Measurements from ENCODE around the gene FER.

Gene FER

DNA sequence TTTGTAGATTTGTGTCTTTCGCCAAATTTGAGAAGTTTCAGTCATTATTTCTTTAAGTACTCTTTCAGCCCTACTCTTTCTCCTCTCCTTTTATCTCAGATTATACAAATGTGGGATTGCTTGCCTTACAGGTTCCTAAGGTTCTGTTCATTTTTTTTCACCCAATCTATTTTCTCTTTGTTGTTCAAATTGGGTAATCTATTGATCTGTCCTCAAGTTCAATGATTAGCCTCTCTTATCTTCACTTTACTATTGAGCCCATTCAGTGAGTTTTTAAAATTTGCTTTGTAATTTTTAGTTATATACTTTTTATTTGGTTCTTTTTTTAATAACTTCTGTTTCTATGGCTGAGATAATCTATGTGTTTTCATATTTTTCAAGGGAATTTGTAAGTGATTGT is 282.1 kb downstream of the FER start:
- TF ChIP-seq CTCF (IDR thresholded peaks at IDR 0.05; ENCODE audit: borderline replicate concordance, extremely low read depth, low read length, poor library complexity, severe bottlenecking) = no peak
- TF ChIP-seq EZH2 (IDR thresholded peaks at IDR 0.05; ENCODE audit: borderline replicate concordance, low read depth, low read length, severe bottlenecking) = no peak
- ATAC-seq (ENCODE audit: insufficient read depth, low read depth) = no peak
- Histone ChIP-seq H3K9me3 (ENCODE audit: insufficient read depth, low read length, severe bottlenecking) (no peaks in the 10 kb centered on the region), H3K79me2 (ENCODE audit: insufficient read depth, low read length) (no peaks in the 10 kb centered on the region), H3K27ac (ENCODE audit: low read length) (no peak overlapping the region), H3K4me3 (ENCODE audit: low read depth in 1 of 2, low read length in 2 of 2) (no peak overlapping the region), H4K20me1 (ENCODE audit: insufficient read depth, low read length) (0 out of 2 replicates have a peak, but pooled peaks cover 2% of the 10 kb centered on the region), H2AFZ (ENCODE audit: low read depth, low read length) (no peak overlapping the region), H3K27me3 (ENCODE audit: insufficient read depth, low read length, poor library complexity) (no peaks in the 10 kb centered on the region), H3K9ac (ENCODE audit: low read depth, low read length) (no peak overlapping the region), H3K4me2 (ENCODE audit: insufficient read depth, low read length) (no peak overlapping the region), H3K36me3 (ENCODE audit: insufficient read depth, low read length) (no peaks in the 10 kb centered on the region), H3K4me1 (ENCODE audit: insufficient read depth, low read length) (no peaks in the 10 kb centered on the region)
- no peak for DNase-seq

DNA sequence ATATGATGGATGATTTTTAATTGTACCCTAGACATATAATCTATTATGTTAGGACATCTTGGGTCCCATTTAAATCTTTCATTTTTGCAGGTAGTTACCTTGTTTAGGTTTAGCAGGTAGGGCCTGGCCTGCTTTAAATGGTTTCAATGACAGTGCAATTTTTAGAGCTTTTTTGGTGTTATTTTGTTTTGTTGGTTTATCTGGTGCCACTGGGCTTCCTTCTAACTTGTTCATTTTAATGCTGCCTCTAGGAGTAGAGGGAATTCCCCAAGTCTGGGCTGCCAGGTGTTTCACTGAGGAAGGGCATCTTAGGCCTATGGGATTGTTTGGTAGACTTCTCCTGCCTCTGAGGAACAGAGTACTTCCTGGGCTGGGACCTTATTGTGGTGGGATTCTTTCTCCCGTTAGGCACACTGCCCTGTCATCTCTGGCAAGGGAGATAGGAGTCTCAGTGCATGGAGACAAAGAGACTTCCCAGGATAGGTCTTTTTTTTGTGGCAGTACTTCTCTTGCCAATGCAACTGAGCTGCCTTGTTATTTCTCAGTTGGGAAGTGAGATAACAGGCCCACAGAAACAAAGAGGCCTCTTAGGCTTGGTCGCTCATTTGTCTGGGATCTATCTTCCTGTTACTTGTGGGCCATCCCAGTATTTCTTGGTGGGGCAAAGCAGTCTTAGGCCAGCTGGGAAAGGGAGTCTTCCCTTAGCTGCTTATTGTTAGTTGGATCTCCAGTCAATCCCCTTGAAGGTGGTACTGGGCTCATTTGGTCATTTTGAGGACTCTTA is 282.9 kb downstream of the FER start:
- Histone ChIP-seq H2AFZ (ENCODE audit: low read depth, low read length) (no peak overlapping the region), H3K79me2 (ENCODE audit: insufficient read depth, low read length) (no peaks in the 10 kb centered on the region), H3K36me3 (ENCODE audit: insufficient read depth, low read length) (no peaks in the 10 kb centered on the region), H3K27me3 (ENCODE audit: insufficient read depth, low read length, poor library complexity) (no peaks in the 10 kb centered on the region), H4K20me1 (ENCODE audit: insufficient read depth, low read length) (0 out of 2 replicates have a peak, but pooled peaks cover 2% of the 10 kb centered on the region), H3K4me3 (ENCODE audit: low read depth in 1 of 2, low read length in 2 of 2) (no peak overlapping the region), H3K4me2 (ENCODE audit: insufficient read depth, low read length) (no peak overlapping the region), H3K4me1 (ENCODE audit: insufficient read depth, low read length) (no peaks in the 10 kb centered on the region), H3K27ac (ENCODE audit: low read length) (no peak overlapping the region), H3K9me3 (ENCODE audit: insufficient read depth, low read length, severe bottlenecking) (no peaks in the 10 kb centered on the region), H3K9ac (ENCODE audit: low read depth, low read length) (no peak overlapping the region)
- ATAC-seq (ENCODE audit: insufficient read depth, low read depth) = no peak
- TF ChIP-seq EZH2 (IDR thresholded peaks at IDR 0.05; ENCODE audit: borderline replicate concordance, low read depth, low read length, severe bottlenecking) = no peak
- no peak for TF ChIP-seq CTCF (IDR thresholded peaks at IDR 0.05; ENCODE audit: borderline replicate concordance, extremely low read depth, low read length, poor library complexity, severe bottlenecking)
- no peak for DNase-seq

- 0 out of 2 replicates have a peak, but pooled peaks cover 2% of the 10 kb centered on the region for H4K20me1 ChIP-seq (ENCODE audit: insufficient read depth, low read length)
- no peak overlapping the region for H3K27ac ChIP-seq (ENCODE audit: low read length)
- H3K79me2 ChIP-seq (ENCODE audit: insufficient read depth, low read length) = no peaks in the 10 kb centered on the region
- H3K9me3 ChIP-seq (ENCODE audit: insufficient read depth, low read length, severe bottlenecking) = no peaks in the 10 kb centered on the region
- TF ChIP-seq EZH2 (IDR thresholded peaks at IDR 0.05; ENCODE audit: borderline replicate concordance, low read depth, low read length, severe bottlenecking) (no peak), CTCF (IDR thresholded peaks at IDR 0.05; ENCODE audit: borderline replicate concordance, extremely low read depth, low read length, poor library complexity, severe bottlenecking) (no peak)
- H3K27me3 ChIP-seq (ENCODE audit: insufficient read depth, low read length, poor library complexity) = no peaks in the 10 kb centered on the region
- no peaks in the 10 kb centered on the region for H3K36me3 ChIP-seq (ENCODE audit: insufficient read depth, low read length)
- H3K4me1 ChIP-seq (ENCODE audit: insufficient read depth, low read length) = no peaks in the 10 kb centered on the region
- H3K9ac ChIP-seq (ENCODE audit: low read depth, low read length) = no peak overlapping the region
- H2AFZ ChIP-seq (ENCODE audit: low read depth, low read length) = no peak overlapping the region
- DNase-seq (no peak), ATAC-seq (ENCODE audit: insufficient read depth, low read depth) (no peak)
- no peak overlapping the region for H3K4me2 ChIP-seq (ENCODE audit: insufficient read depth, low read length)
- no peak overlapping the region for H3K4me3 ChIP-seq (ENCODE audit: low read depth in 1 of 2, low read length in 2 of 2)
Observed at GRCh38 chr5:109034306-109034705, 286.6 kb downstream of the FER start.

Data from DND-41 (cell line).